Thyroid gland (tissue), 4 donors: ENCODE data around the gene SMIM32.

Experiments
- POLR2A ChIP-seq, 2 donors: fragments of 450-650 bp; IDR thresholded peaks; one replicate each; pipeline ENCODE4 v1.6.1; 2017; ENCODE audit warnings: antibody characterized with exemption in 2 of 2, mild to moderate bottlenecking in 2 of 2, moderate library complexity in 1 of 2
- TF ChIP-seq, protein P1 (sequence below), 6 experiments: fragments of 200-600 bp in 3 of 6; fragments of 450-650 bp in 3 of 6; sonication (generic) in 3 of 6; IDR thresholded peaks; one replicate each; pipeline ENCODE4 v1.5.1; 2016 to 2019; ENCODE audit warnings: antibody characterized with exemption in 6 of 6, mild to moderate bottlenecking in 2 of 6, inconsistent platforms in 1 of 6, moderate library complexity in 1 of 6

DNA sequence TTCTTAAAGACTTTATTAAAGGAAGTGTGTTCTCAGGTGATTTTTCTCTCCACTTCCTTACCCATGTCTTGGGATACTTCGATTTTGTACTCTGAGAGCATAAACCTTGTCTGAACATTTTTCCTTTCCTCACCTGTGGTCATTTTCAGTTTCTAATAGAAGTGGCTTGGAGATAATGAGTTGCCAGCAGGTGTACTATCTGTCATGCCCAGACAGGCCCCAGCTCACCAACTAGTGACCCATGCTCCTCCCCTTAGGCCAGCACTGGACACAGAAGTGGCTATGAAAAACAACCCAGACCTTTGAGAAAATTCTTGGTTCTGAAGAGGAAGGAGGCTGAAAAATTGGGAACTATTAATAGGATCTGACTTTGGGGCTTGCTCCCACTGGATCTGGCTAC lies 49.2 kb upstream of the SMIM32 start:
- TF ChIP-seq, protein P1, sequence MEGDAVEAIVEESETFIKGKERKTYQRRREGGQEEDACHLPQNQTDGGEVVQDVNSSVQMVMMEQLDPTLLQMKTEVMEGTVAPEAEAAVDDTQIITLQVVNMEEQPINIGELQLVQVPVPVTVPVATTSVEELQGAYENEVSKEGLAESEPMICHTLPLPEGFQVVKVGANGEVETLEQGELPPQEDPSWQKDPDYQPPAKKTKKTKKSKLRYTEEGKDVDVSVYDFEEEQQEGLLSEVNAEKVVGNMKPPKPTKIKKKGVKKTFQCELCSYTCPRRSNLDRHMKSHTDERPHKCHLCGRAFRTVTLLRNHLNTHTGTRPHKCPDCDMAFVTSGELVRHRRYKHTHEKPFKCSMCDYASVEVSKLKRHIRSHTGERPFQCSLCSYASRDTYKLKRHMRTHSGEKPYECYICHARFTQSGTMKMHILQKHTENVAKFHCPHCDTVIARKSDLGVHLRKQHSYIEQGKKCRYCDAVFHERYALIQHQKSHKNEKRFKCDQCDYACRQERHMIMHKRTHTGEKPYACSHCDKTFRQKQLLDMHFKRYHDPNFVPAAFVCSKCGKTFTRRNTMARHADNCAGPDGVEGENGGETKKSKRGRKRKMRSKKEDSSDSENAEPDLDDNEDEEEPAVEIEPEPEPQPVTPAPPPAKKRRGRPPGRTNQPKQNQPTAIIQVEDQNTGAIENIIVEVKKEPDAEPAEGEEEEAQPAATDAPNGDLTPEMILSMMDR (IDR thresholded peaks at IDR 0.05), result no peak
- TF ChIP-seq POLR2A (IDR thresholded peaks at IDR 0.05), result no peak
